Spinal cord (tissue), 10 donors: ENCODE data around the gene TMEFF2. TPM values are rescaled to one million over a fixed set of nuclear protein-coding genes. Genes with fewer than 3 reads are reported as not detected.

Experiments
- DNase-seq, 6 donors: peaks; one replicate each; pipeline versions ENCODE4 v3.0.0 to v3.0.0-alpha.2; 2013 to 2015; ENCODE audit warnings: low spot score in 6 of 6, low read depth in 4 of 6
- H3K27ac ChIP-seq: one replicate; pipeline ENCODE4 v1.5.1; 2013; ENCODE audit warnings: low read depth, low read length, control low read depth
- H3K27me3 ChIP-seq: one replicate; pipeline ENCODE4 v1.6.1; 2013; ENCODE audit warnings: low read length; ENCODE audit not compliant: control insufficient read depth, insufficient read depth
- H3K36me3 ChIP-seq: one replicate; pipeline ENCODE4 v1.6.1; 2013; ENCODE audit warnings: low read length; ENCODE audit not compliant: control insufficient read depth, insufficient read depth
- H3K4me1 ChIP-seq: one replicate; pipeline ENCODE4 v1.6.1; 2013; ENCODE audit warnings: low read length; ENCODE audit not compliant: control insufficient read depth, insufficient read depth
- H3K4me3 ChIP-seq: one replicate; pipeline ENCODE4 v1.5.1; 2013; ENCODE audit warnings: low read depth, low read length, control low read depth
- H3K9me3 ChIP-seq: one replicate; pipeline ENCODE4 v1.6.1; 2013; ENCODE audit warnings: low read length; ENCODE audit not compliant: control insufficient read depth, insufficient read depth
- WGBS: methylation state at CpG from one replicate; pipeline ENCODE4 v1.1.5; 2013; ENCODE audit warnings: missing lambda C conversion rate; ENCODE audit not compliant: insufficient coverage; 5-methylcytosine and 5-hydroxymethylcytosine counted together
- polyA plus RNA-seq, 2 donors: library from polyadenylated mRNA; unstranded; fragments of 120-200 nt; gene quantifications; one replicate each; pipeline ENCODE4 v1.2.1, GENCODE V29; 2013; ENCODE audit not compliant: insufficient read length in 2 of 2
- total RNA-seq, 2 donors: library from RNA; depleted of rRNA in 1 of 2; stranded (reverse); fragments of 120-200 nt in 1 of 2; fragments of >200 nt in 1 of 2; gene quantifications; one replicate each; pipeline versions ENCODE4 v1.2.3 to v1.2.4, GENCODE V29; 2013 to 2014
- donor health status: healthy.

TMEFF2 gene
- total and polyA plus RNA-seq, 4 donors, result 14.0 to 85.6 (median 61.1) TPM

DNA sequence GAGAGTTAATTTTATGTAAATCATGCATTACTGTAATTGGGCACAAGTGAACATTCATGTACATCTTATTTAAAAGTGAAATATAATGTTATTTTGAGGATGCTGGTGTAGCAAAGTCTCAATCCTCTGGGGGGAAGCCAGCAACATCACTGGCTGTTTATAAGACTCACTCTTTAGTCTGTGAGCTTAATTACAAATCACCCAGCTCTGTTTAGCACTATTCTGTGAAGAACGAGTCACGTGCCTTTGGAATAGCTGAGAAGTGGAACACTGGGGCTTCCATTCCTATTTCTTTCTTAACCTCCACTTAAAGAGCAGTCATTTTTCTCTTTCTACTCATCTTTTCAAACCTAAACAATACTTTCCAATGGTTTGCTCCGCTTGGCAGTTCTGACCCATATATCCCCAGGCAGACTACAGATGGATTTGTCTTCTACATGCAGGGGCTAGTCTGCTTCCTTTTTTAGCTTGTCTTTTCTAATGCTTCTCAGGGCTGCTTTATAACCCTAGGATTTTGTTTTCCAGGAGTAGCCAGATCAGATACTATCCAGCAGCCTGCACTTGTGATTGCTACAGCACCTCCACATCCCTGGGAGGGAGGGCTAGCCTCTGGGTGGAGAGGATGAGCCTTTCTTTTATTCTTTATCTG lies 252.5 kb downstream of the TMEFF2 start:
- Histone ChIP-seq H3K27ac (no peak overlapping the region), H3K36me3 (no peaks in the 10 kb centered on the region), H3K9me3 (no peaks in the 10 kb centered on the region), H3K4me3 (no peak overlapping the region), H3K4me1 (peaks cover 6% of the 10 kb centered on the region), H3K27me3 (no peaks in the 10 kb centered on the region)
- peak in 2 of 6 donors; percentile 48 to 88 for DNase-seq
- WGBS, result 32% methylated on average over 3 of the region's 3 CpGs

DNA sequence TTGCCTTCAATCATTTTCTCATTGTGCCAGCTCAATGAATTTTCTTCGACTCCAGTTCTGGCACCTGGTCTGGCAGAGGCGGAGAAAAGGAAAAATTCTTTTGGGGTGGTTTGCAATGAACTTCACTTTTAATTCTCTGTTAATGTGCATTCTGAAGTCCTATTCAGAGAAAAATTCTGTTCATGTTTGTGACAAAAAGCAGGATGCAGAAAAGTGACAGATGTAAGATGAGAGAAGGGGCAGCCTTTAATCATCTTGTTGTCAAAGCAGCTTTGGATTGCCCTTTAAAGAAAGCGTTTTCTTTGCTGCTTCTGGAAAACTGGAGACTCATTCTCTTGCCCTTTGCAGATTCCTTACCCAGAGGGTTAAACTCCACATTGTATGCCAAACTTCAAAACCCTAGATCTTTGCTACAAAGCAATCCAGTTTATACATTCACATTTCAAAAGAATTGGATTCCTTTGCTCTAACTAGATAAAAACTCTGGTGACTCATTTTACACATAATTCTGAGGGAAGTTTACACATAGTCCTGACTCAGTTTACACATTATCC lies 253.3 kb downstream of the TMEFF2 start:
- Histone ChIP-seq H3K9me3 (no peaks in the 10 kb centered on the region), H3K4me1 (peaks cover 6% of the 10 kb centered on the region), H3K27me3 (no peaks in the 10 kb centered on the region), H3K36me3 (no peaks in the 10 kb centered on the region), H3K4me3 (no peak overlapping the region), H3K27ac (no peak overlapping the region)
- WGBS, result 22% methylated on average over 1 of the region's 3 CpGs
- no peak for DNase-seq

DNA sequence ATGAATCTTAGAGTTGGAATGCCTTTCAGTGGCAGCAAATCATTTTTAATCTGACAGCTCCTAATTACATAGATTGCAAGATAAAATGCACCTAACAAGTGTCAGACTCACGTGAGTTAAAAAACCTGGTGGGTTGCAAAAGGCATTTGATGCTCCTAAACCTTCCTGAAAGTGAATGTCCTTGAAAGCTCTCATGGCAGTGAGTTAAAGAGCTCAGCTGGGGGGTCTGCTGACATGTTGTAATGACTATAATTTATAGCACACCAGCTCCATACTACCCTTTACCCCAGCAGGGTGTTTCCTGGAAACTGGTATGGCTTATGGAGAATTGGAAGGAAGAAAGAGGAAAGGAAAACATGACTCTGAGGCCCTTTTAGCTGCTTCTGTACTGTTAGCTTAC lies 256.0 kb downstream of the TMEFF2 start:
- no peak for DNase-seq
- Histone ChIP-seq H3K27ac (no peak overlapping the region), H3K36me3 (no peaks in the 10 kb centered on the region), H3K4me3 (no peak overlapping the region), H3K27me3 (no peaks in the 10 kb centered on the region), H3K4me1 (peaks cover 6% of the 10 kb centered on the region), H3K9me3 (no peaks in the 10 kb centered on the region)
- 100% methylated on average over 1 of the region's 1 CpG for WGBS

DNA sequence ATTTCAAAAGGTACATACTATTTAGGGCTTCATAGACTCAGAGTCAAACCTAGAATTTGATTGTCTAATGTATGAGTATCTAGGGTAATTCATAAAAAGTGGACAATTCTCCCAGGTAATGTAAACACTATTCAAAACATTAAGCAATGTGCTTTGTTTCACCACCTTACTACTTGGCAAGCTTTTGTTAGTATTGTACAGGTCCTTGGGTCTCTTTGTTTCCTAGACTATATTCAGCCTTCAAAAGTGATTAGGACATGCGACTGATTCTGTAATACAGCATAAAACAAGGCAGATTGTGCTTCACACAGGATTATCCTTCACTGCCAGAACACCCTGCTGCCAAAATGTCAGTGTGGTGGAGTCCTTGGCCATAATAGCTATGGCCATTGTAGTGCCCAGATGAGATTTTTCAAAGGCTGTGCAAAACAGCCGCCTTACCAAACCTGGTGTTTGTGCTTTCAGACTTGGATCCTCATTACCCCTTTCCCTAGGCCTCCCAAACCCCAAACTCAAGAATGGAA lies 257.8 kb downstream of the TMEFF2 start:
- Histone ChIP-seq H3K27ac (no peak overlapping the region), H3K4me1 (no peaks in the 10 kb centered on the region), H3K27me3 (no peaks in the 10 kb centered on the region), H3K36me3 (no peaks in the 10 kb centered on the region), H3K9me3 (no peaks in the 10 kb centered on the region), H3K4me3 (no peak overlapping the region)
- WGBS, result no CpG with 5 or more reads among the region's 2 CpGs
- no peak for DNase-seq

DNA sequence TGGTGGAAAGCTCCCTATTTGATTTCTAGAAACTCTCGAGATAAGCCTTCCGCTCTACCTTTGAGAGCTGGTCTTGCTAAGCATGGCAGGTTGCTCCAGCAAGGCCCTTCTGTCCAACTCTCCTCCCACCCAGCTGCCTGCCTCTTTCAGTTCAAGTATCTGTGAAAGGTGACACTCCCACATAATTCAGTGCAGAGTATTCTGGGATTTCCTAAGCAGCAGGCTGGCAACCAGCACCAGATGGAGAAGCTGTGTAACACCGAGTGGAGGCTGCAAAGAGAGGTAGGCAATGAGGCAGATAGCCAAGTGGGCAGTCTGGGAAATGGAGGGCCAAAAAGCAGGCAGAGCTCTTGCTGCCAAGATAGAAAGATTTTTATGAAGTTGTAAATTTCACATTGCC lies 259.5 kb downstream of the TMEFF2 start:
- no peak overlapping the region for H3K27ac ChIP-seq
- peak in 2 of 6 donors; percentile 48 to 55 for DNase-seq
- no peaks in the 10 kb centered on the region for H3K36me3 ChIP-seq
- no peak overlapping the region for H3K4me3 ChIP-seq
- 73% methylated on average over 3 of the region's 3 CpGs for WGBS
- no peaks in the 10 kb centered on the region for H3K9me3 ChIP-seq
- H3K27me3 ChIP-seq, result no peaks in the 10 kb centered on the region
- H3K4me1 ChIP-seq, result no peaks in the 10 kb centered on the region

DNA sequence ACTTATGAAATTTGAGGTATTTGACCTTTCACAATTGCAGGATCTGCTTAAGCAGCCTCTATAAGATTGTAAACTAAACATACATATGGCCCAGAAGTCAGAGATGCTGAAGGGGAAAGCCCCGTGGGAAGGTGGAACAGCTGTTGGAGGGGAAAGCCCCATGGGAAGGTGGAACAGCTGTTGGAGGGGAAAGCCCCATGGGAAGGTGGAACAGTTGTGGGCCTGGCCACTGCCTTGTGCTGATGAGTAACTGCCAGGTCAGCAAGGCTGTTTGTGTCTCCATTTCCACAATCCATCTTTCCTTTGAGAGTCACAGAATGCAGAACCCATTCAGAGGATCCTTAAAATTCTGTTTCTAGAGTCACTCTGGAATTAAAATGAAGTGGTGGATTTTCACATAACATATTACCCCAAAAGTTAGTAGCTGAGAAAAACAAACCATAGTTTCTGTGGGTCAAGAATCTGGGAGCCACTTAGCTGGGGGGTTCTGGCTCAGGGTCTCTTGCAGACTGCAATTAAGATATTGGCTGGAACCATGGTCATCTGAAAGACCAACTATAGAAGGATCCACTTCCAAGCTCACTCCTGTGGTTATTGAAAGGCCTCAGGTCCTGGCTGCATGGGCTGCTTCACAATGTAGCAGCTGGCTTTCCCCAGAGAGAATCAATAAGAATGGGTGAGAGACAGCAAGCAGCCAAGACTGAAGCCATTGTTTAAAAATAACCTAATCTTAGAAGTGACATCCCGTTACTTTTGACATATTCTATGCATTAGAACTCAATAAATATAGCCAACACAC lies 261.2 kb downstream of the TMEFF2 start:
- H3K9me3 ChIP-seq, result no peaks in the 10 kb centered on the region
- WGBS, result 83% methylated on average over 1 of the region's 2 CpGs
- DNase-seq, result no peak
- no peak overlapping the region for H3K4me3 ChIP-seq
- H3K27me3 ChIP-seq, result no peaks in the 10 kb centered on the region
- no peaks in the 10 kb centered on the region for H3K36me3 ChIP-seq
- H3K27ac ChIP-seq, result no peak overlapping the region
- no peaks in the 10 kb centered on the region for H3K4me1 ChIP-seq

DNA sequence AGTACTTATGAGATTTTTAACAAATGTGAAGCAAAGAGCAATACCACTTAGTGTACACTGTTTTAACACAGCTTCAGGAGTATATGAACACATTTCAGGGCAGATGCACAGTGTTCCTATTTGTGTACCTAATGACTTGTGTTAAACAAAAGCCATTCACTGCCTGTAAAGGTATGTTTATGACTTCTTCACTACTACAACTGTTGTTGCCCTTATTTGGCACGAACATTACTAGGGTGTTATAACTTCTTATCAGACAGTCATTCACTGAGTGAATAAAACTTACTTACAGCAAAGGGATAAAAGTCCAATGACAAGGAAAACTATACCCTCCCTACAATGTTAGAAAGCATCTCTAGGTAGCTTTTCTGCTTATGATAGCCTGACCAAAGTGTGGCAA lies 262.4 kb downstream of the TMEFF2 start:
- Histone ChIP-seq H3K36me3 (no peaks in the 10 kb centered on the region), H3K9me3 (no peaks in the 10 kb centered on the region), H3K4me1 (no peaks in the 10 kb centered on the region), H3K27ac (no peak overlapping the region), H3K4me3 (no peak overlapping the region), H3K27me3 (no peaks in the 10 kb centered on the region)
- DNase-seq, result no peak
- no CpG with 5 or more reads among the region's 1 CpG for WGBS

DNA sequence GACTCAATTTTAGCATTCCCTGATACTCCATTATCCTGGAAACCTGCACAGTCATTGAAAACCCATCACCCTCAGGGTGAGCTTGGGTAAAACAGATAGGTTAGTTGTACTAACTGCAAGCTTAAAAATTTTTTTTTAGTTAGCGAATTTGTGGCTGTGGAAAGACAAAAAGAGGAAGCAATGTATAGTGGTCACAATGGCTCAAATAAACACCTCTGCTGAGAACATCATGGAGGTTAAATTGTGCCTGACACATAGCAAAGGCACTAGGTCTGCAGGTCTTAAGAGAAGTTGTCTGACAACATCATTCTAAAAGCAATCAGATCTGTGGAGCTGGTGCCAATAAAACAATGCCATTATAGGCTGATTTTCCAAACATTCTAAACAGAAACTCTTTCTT lies 263.4 kb downstream of the TMEFF2 start:
- H3K27me3 ChIP-seq, result no peaks in the 10 kb centered on the region
- H3K4me1 ChIP-seq, result no peaks in the 10 kb centered on the region
- no peaks in the 10 kb centered on the region for H3K9me3 ChIP-seq
- 86% methylated on average over 1 of the region's 1 CpG for WGBS
- H3K36me3 ChIP-seq, result no peaks in the 10 kb centered on the region
- DNase-seq, result no peak
- H3K27ac ChIP-seq, result no peak overlapping the region
- H3K4me3 ChIP-seq, result no peak overlapping the region

DNA sequence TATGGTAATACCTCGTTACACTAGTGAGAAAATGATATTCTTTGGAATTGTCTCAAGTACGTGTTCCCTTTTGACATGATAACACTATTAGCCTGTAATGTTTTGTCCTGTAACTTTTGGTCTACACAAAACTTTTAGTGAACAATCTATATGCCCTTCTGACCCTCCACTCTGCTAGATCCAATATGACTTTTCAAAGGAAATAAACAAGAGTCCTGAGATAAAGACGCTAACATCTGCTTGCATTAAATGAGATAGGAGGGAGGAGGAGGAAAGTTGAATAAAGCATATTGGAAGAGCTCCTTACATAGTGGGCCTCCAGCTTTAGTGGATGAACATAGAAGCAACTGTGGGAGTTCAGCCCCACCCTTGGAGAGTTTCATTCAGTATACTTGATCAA lies 264.5 kb downstream of the TMEFF2 start:
- H3K27me3 ChIP-seq, result no peaks in the 10 kb centered on the region
- H3K36me3 ChIP-seq, result no peaks in the 10 kb centered on the region
- H3K27ac ChIP-seq, result no peak overlapping the region
- no peaks in the 10 kb centered on the region for H3K4me1 ChIP-seq
- H3K4me3 ChIP-seq, result no peak overlapping the region
- DNase-seq, result no peak
- no peaks in the 10 kb centered on the region for H3K9me3 ChIP-seq
- WGBS, result no CpG with 5 or more reads among the region's 3 CpGs
